IPS-18c (cell line): Measurements from ENCODE around the gene CACYBP.

ENCODE experiments used
- H3K4me3 ChIP-seq: 2 replicates; pipeline ENCODE4 v1.7.0; 2013; ENCODE audit warnings: low read depth, mild to moderate bottlenecking, low read length, moderate library complexity; ENCODE audit not compliant: insufficient read depth
- H3K9me3 ChIP-seq: one replicate; pipeline ENCODE4 v1.6.1; 2013; ENCODE audit warnings: mild to moderate bottlenecking, low read length, moderate library complexity; ENCODE audit not compliant: control insufficient read depth, insufficient read depth

The CACYBP gene, protein sequence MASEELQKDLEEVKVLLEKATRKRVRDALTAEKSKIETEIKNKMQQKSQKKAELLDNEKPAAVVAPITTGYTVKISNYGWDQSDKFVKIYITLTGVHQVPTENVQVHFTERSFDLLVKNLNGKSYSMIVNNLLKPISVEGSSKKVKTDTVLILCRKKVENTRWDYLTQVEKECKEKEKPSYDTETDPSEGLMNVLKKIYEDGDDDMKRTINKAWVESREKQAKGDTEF

DNA sequence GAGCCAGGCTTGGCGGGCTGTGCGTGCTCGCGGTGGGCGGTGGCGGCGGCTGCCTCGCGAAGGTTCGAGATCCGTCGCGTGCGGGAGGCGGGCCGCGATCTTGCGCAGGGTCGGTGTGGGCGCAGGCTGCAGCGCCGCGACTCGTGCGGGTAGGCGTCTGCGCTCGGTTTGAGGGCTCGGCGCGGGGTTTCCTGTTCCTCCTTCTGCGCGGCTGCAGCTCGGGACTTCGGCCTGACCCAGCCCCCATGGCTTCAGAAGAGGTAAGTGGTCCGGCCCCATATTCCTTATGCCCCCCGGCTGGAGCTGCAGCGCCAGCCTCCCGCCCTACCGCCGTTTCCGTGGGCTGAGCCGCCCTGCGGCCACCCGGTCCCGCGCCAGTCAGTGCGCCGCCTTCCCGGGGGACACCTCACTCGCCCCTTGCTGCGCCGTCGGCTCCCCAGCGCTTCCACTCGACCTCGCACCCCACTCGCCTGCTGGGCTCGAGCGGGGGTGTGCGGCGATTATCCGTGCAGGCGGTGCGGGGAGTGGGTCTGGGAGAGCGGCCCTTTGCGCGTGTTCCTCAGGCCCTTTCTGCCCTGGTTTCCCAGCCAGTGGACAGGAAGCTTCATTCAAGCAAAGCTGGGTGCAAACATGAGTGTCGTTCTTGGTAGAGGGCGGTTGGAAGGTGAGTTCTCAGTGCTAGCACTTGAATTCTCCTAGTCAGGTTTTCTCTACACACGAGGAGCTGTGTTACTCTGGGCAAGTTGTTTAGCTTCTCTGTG, at the start of gene CACYBP:
Gene CACYBP, plus strand, starts transcription at position 12 of the 761 bp plus-strand sequence. Its CDS starts 234 bp downstream, at position 246.
- Histone ChIP-seq H3K4me3 (peak within 1 kb of the TSS; percentile 59), H3K9me3 (no peaks in the 10 kb centered on the region)

DNA sequence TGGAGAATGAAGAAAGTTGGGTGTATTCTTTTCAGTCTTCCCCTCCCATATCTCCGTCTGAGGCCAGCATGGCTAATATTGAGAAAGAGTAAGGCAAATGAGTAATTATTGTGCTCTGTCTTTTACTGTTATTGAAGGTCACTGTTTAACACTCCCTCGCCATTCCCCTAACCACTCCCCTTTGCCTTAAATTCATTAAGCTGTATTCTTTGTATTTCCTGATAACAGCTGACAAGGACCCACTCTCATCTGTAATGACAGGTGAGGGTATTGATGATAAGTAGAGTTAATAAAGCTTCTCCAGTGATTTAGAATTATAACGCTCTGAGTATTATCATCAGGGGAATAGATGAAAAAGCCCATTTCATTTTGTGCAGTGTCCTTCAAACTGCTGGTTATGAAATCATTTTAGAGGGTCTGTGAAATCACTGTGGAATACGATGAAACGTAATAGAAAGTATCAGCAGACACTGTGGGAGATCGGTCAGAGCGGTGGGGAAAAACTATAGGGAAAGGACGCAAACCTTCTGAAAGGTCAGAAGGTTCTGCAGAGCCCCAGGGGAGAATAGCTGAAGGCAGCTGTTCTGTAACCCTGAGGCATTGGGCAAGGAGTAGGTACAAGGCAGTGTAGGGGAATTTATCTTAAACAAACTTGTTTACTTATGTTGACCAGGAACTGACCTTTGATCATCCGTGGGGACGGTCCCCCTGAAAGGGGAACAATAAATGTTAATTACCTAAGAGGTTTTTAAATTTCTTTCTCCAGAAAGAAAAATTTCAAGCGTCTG, 46.3 kb upstream of the CACYBP start:
- H3K4me3 ChIP-seq, result no peak overlapping the region
- H3K9me3 ChIP-seq, result no peaks in the 10 kb centered on the region

DNA sequence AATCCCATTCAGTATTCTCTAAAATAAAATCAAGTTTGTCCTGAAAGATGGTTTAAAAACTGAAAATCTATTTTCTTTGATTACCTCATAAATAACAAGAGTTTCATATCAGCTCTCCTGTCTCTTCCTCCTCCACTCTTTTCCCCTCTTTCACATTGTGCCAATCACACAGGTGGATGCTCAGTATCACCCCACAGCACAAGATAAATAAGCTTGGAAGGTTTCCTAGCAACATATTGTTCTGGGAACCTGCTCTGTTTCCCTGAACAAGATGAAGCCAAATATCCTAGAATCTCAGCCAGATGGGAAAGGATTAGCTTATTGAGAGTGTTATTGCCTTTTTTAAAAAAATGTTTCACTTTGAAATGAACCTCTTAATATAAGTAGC, 45.7 kb upstream of the CACYBP start:
- H3K4me3 ChIP-seq, result no peak overlapping the region
- H3K9me3 ChIP-seq, result no peaks in the 10 kb centered on the region

DNA sequence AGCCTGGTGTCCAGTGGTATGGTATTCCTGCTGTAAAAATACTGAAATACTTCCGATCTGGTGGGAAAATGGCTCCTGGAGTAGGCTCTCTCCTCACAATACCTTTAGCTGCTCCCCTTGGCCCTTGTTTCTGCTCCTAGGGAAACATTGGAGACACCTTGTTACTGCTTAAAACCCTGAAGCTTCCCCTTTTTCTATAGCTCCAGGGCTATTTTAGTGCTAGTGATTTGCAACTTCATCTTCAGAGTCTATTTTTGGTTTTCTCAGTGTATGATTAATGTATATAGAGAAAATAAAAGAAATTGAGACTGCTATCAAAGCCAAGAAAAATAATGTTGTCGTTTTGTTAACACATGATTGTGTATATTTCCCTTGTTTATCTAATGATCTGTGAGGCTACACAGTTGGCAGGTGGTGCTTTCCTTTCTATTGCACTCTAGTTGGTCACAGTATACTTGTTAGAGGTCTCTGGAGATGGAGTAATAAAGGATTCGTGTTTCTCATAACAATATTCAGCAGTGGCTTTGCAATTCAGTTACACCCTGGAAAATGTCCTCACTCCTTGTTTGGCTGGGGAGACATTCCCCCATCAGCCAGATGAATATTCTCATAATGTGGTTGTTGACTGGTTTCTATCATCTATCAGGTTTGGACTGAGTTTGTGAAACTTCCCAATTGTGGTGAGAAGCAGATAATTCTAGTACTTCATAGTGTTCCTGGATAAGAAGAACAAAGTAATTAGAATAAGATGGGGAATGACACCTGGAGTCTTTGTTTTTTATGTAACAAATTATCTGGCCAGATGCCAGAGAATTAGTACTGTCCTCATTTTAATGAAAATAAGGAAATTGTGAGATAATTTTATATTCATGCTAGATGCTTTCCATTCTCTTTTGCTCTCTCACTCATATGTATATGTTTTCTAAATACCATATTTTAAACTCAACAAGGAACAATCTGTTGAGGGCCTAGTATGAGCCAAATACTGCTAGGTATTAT, 44.8 kb upstream of the CACYBP start:
- Histone ChIP-seq H3K4me3 (no peak overlapping the region), H3K9me3 (no peaks in the 10 kb centered on the region)

DNA sequence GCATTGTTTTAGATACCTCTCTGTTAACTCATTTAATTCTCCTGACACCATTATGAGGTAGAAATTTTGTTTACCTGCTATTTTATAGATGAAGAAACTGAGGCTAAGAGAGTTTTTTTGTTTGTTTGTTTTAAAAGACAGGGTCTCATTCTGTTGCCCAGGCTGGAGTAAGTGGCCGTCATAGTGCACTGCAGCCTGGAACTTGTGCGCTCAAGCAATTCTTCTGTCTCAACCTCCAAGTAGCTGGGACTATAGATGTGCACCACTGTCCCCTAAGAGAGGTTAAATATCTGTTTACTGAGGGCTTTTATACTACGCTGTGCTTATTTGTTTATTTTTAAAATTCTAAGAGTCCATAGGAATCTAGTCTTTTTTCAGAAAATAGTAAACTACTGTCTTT, 43.7 kb upstream of the CACYBP start:
- Histone ChIP-seq H3K9me3 (no peaks in the 10 kb centered on the region), H3K4me3 (no peak overlapping the region)

DNA sequence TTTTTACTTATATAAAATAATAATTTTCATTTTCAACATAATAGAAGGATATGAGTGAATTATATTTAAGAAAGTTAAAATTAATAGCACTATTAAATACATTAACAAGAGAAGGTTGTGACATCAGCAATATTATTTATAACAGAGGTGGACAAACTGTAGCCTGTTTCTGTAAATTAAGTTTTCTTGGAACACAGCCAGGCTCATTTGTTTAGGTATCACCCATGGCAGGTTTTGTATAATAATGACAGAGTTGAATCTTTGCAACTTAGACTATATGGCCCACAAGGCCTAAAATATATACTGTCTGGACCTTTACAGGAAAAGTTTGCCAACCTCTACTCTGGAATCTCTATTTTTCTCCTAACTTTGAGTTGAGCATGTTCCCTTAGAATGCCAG, 42.8 kb upstream of the CACYBP start:
- H3K9me3 ChIP-seq, result no peaks in the 10 kb centered on the region
- H3K4me3 ChIP-seq, result no peak overlapping the region

DNA sequence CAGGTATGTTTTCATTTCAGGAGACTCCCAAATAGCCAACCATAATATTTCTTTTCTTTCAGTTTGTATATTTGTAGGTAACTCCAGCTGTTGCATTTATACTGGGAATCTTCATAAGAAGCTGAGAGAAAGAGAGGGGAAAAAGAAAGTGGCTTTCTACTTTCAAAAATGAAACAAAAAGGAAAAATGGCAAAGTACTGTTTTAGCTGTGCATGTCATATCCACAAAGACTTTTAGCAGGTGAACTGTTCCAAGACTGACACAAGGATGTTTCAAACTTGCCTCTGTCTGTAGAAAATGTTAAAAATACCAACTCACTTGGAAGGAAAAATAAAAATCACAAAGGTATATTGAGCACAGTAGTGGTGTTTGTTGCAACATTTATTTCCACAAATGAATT, 41.9 kb upstream of the CACYBP start:
- no peak overlapping the region for H3K4me3 ChIP-seq

DNA sequence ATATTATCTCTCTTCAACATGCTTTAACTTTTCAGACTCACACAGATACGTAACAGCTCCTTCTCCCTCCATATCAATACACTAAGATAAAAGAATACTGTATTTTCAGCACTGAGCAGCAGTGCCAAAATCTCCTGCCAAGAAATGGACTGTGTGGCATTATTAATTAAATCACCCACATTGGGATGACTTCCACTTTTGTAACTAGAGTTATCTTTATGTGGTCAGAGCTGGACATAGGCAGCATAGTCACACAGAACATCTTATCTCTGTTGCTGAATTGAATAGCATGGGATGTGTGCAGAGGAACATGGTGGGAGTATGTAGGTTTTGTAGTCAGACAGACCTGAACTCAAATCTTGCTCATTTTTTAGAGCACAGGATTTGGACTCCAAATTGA, 41.4 kb upstream of the CACYBP start:
- Histone ChIP-seq H3K4me3 (no peak overlapping the region), H3K9me3 (no peaks in the 10 kb centered on the region)

More for the DNA sequence above, 41.9 kb upstream of the CACYBP start:
- H3K9me3 ChIP-seq, result no peaks in the 10 kb centered on the region

DNA sequence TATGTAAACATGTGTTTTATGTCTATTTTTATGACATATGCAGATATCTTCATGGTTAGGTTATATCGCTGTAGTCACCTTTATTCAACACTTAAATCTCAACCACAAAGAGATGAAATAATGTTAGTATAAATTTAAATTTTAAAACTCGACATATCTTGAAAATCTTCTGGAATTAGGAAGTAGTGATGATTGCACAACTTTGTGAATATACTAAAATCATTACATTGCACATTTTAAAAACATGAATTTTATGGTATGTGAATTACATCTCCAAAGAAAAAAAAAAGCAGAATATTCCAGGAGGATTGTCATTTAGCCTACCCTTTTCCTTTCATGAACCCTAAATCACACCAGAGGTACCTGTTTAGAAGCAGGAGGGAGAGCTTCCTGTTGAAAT, 39.4 kb upstream of the CACYBP start:
- no peaks in the 10 kb centered on the region for H3K9me3 ChIP-seq

DNA sequence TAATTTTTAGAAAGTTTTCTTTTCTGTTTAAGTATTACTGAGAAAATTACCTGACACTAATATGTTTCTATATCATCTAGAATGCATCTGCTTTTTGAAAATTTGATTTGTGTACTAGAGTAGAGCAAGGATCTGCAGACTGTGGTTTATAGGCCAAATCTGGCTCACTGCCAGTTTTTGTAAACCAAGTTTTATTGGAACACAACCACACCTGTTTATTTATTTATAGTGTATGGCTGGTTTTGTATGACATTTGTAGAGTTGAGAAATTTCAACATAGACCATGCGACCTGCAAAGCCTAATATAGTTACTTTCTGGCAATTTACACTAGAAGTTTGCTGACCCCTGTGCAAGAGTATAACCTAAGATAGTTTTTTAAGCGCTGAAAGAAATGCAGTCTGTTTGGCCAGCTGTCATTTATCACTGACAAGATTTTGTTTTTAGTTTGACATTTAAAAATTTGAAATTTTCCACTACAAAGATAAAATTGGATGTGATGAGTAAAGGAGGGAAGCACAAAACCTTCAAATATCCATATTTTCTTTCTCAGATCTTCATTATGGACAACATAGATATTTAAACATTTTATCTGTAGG, 36.1 kb upstream of the CACYBP start:
- Histone ChIP-seq H3K4me3 (no peak overlapping the region), H3K9me3 (no peaks in the 10 kb centered on the region)

More for the DNA sequence above, 39.4 kb upstream of the CACYBP start:
- H3K4me3 ChIP-seq, result no peak overlapping the region

DNA sequence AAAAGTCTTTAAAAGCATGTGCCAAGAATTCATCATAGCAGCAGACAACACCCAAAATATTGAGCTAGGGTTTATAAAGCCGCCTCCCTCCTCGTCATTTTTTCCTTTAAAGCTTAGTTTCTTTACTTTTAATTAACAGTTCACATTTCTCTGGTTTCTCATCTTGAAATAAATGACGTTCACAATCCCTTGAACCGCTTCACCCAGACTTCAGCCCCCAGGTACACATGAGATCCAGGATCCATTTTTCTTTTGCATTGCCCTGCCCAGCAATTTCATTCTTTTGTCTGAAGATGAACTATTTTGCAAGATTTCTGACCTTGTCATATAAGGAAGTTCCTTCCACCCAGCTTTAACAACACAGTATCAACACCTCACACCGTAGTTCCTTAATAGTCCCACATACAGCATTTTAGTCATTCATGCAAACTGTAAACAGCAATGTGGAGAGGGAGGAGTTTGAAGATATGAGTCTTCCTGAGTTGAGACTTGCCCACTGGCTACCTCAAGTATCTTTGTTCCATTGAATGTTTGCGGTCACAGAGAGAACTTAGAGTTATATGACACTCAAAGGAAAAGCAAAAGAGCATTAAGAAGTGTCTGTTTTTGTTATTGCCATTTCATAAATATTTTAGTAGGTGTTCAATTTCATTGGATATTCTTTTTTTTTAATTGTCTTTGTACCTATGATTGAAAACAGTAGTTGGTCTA, 35.3 kb upstream of the CACYBP start:
- H3K4me3 ChIP-seq, result no peak overlapping the region

DNA sequence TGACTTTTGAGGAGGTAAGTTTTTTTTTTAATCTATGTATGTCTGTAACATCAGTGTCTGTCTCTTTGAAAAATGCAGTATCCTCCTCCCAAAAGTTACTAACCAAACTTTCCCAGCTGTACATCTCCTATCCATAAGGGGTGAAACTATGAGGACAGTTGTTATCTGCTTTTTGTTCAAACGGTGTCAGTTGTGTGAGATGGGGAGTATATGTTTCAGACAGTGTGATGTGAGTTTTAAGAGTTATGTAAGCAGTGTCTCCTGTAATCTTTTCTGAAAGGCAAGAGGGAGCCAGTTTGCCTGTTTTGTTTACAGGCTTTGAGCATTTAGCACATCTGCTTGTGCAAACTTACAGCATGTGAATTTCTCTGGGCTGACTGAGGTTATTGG, 34.8 kb upstream of the CACYBP start:
- Histone ChIP-seq H3K4me3 (no peak overlapping the region), H3K9me3 (no peaks in the 10 kb centered on the region)

More for the DNA sequence above, 35.3 kb upstream of the CACYBP start:
- H3K9me3 ChIP-seq, result no peaks in the 10 kb centered on the region

DNA sequence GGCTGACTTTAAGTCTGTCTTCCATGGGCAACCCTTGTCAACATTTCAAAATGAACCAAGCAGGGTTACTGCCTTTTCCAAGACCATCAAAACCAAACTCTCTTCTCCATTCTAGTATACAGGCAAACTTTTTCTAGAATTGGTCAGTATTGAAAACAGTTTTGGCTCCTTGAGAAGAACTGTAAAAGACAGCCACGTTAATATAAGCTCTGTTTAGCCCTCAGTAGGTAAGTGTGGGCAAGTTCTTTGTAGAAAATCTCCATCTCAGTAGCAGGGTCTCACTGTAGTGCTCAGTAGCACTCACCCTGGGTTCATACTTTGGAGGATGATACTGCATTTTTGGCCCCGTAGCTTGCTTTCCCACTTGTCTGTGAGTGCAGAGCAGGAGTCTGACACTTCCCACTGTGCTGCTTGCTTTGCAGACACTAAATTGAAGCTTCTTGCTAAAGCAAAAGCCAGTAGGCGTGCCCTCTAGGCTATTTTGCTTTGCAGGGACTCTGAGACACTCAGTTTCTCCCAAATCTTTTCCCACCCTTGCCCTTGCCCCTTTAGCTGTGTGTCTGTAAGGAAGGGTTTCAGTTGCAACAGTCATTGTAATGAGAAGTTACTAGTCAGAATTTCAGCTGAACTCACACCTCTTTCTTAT, 34.3 kb upstream of the CACYBP start:
- no peak overlapping the region for H3K4me3 ChIP-seq

DNA sequence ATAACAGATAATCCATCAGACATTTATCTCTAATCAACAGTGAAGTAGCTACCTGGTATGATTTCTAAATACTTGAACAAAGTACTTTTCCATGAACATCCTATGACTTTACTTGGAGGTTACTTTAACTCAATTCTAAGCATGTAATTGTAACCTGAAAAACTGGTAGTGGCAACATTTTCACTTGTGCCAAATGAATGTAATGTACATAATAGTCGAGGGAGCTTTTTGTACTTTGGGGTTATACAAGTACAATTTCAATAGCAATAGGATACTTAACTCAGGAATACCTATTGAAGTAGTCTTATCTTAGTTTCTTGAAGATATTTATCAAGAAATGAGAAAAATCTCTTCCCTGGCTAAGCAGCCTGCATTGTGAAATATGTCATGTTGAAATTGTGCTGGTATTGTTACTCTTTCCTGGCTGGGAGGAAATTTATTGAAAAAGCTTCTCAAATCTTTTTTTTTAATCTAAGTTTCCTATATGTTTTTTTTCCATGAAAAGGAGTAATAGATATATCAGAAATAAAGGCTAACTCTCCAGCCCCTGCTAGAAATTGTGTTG, 33.7 kb upstream of the CACYBP start:
- no peak overlapping the region for H3K4me3 ChIP-seq
- no peaks in the 10 kb centered on the region for H3K9me3 ChIP-seq

More for the DNA sequence above, 34.3 kb upstream of the CACYBP start:
- H3K9me3 ChIP-seq, result no peaks in the 10 kb centered on the region
